Cerebellar nuclear complex (tissue), 1 donor: ENCODE measurements around the gene PLIN4.

Experiments used
- DNase-seq, 2 experiments: peaks; one replicate each; lab custom pipeline; 2025; lab: John Stamatoyannopoulos, UW

Gene PLIN4

GRCh38 chr19:4488496-4488895, 29.8 kb downstream of the PLIN4 start:
- no peak for DNase-seq

- no peak for DNase-seq
Measured at GRCh38 chr19:4487572-4487971, 30.7 kb downstream of the PLIN4 start.

- DNase-seq: no peak
Measured at GRCh38 chr19:4483385-4483784, 34.9 kb downstream of the PLIN4 start.

- no peak for DNase-seq
Measured at GRCh38 chr19:4482721-4483364, 35.4 kb downstream of the PLIN4 start.

DNA sequence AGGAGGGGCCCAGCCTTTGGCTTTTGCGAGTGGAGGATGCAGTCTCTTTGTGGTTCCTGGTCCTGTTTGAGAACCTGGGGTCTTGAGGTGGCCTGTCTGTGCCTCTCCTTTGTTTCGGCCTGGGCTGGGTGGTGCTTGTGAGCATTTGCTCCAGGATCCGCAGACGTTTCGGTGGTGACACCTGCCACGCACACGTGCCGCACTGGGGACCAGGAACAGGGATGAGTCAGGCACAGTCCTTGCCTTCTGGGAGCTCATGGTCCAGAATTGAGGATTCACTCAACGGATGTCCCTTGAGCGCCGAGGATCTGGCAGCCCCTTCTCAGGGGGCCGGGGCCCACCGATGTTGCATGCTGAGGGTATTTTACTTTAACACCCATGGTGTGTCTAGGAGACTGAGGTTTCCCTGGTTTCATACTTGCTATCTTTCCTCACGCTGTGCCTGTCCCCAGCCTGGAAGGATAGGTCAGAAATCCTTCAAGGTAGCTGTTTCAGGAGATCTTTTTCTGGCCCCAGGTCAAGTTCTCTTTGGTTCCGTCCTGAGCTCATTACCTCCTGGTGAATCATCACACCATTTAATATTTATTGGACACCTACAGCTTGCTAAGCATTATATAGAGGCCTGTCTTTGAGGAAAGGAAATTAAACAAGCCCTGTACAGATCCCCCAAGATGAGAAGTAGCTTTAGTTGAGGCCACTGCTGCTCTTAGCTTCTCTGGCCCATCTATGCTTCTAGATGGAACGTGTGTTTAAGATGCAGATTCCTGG, 41.1 kb downstream of the PLIN4 start:
- no peak for DNase-seq

DNA sequence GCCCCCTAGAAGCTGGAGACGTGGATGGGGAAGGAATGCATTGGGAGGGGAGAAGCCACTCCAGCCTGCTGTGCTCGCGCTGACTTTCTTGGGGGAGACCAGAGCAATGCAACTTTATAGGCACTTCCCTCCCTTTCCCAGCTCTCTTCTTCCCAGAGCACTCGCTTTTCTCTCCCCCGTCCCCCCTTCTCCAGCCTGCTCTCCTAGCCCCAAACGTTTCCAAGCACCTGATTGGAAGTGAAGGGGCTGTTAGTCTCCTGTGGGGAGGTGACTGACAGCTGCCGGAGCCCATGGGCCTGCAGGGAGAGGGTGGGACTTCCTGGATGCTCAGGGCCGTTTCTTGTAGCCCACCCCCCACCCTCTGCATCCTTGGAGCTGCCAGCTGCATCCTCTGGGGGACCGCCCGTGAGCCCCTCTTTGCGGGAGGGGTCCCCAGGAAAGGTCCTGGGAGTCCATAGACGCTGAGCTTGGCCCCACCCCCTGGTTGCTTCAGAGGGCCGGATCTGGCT, 43.7 kb downstream of the PLIN4 start:
- peak; percentile 66 to 83 for DNase-seq

GRCh38 chr19:4473763-4474513, 44.3 kb downstream of the PLIN4 start:
- no peak for DNase-seq

- no peak for DNase-seq
Measured at GRCh38 chr19:4473011-4473762, 45.1 kb downstream of the PLIN4 start.

- no peak for DNase-seq
Measured at GRCh38 chr19:4472174-4472974, 45.9 kb downstream of the PLIN4 start, which contains the start of gene HDGFL2. HDGFL2 (plus strand) TSS chr19:4472297; CDS start chr19:4472351, 54 bp downstream.

- DNase-seq: peak; percentile 100
Measured at GRCh38 chr19:4471403-4472173, 46.7 kb downstream of the PLIN4 start.

GRCh38 chr19:4467835-4468234, 50.5 kb downstream of the PLIN4 start:
- no peak for DNase-seq

- DNase-seq: no peak
Measured at GRCh38 chr19:4464815-4465581, 53.3 kb downstream of the PLIN4 start.

DNA sequence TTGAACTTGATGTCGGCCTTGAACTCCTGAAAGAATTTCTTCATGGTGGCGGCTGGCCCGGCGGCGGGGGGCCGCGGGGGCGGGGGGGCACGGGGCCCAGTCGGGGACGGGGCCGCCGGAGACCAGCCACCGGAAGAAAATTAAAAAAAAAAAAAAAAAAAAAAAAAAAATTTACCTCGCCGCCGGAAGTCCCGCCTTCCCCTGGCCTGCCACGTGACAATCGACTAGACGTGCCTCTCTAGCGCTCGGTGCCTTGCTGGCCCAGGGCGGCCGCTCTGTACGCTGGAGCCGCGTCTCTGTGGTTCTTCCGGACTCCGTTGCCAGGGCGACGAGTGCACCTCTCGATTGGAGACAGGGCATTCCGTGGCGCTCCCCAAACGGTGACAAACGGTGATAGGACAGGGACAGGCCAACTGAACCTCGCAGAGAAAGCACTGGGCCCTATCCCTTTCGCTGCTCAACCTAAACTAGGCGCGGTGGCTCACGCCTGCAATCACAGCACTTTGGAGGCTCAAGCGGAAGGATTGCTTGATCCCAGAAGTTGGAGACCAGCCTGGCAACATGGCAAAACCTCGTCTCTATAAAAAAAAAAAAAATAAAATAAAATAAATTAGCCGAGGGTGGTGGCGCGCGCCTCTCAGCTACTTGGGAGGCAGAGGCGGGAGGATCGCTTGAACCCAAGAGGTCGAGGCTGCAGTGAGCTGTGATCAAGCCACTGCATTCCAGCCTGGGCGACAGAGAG, 60.5 kb downstream of the PLIN4 start, which contains the start of gene UBXN6:
Gene UBXN6 (minus strand): TSS at position 141 of the 742 bp plus-strand sequence. CDS start 97 bp downstream, at position 44.
- peak; percentile 94 to 98 for DNase-seq

GRCh38 chr19:4456843-4457653, 61.2 kb downstream of the PLIN4 start:
- DNase-seq: no peak

- no peak for DNase-seq
Measured at GRCh38 chr19:4456476-4456842, 61.8 kb downstream of the PLIN4 start.

- DNase-seq: peak; percentile 44 to 83
Measured at GRCh38 chr19:4455719-4456475, 62.4 kb downstream of the PLIN4 start.
